Peyer's patch (tissue), 4 donors: ENCODE measurements around the gene DPYD. TPM values are rescaled to one million over a fixed set of nuclear protein-coding genes. Genes with fewer than 3 reads are reported as not detected.
A peak's percentile ranks its signal among the peaks of the same experiment; 100 is the strongest.

Experiments used
- DNase-seq, 3 donors: peaks; one replicate each; pipeline ENCODE4 v3.0.0-alpha.2; 2017 to 2019
- H3K27ac ChIP-seq, 4 donors: fragments of 200-600 bp; sonication (generic); one replicate each; pipeline ENCODE4 v1.5.1; 2016 to 2019
- H3K27me3 ChIP-seq, 2 donors: fragments of 200-600 bp; sonication (generic); one replicate each; pipeline ENCODE4 v1.5.1; 2019
- H3K36me3 ChIP-seq, 3 donors: fragments of 200-600 bp; sonication (generic); one replicate each; pipeline ENCODE4 v1.5.1; 2016 to 2019
- H3K4me1 ChIP-seq, 4 donors: fragments of 200-600 bp; sonication (generic); one replicate each; pipeline ENCODE4 v1.5.1; 2016 to 2019
- H3K4me3 ChIP-seq, 4 donors: fragments of 200-600 bp; sonication (generic); 1 replicate in 3 of 4; 2 replicates in 1 of 4; pipeline ENCODE4 v1.5.1; 2016 to 2019; ENCODE audit warnings: mild to moderate bottlenecking in 1 of 4
- H3K9me3 ChIP-seq, 4 donors: fragments of 200-600 bp; sonication (generic); one replicate each; pipeline ENCODE4 v1.5.1; 2016 to 2019; ENCODE audit warnings: mild to moderate bottlenecking in 1 of 4
- CTCF ChIP-seq, 6 experiments: fragments of 450-650 bp in 4 of 6; fragments of 200-600 bp in 2 of 6; sonication (generic) in 1 of 6; IDR thresholded peaks; one replicate each; pipeline ENCODE4 v1.5.1; 2017 to 2019; ENCODE audit warnings: antibody characterized with exemption in 6 of 6, mild to moderate bottlenecking in 3 of 6, moderate library complexity in 1 of 6
- POLR2A ChIP-seq, 2 donors: fragments of 450-650 bp; IDR thresholded peaks; one replicate each; pipeline ENCODE4 v1.5.1; 2017; ENCODE audit warnings: antibody characterized with exemption in 2 of 2, mild to moderate bottlenecking in 2 of 2, moderate library complexity in 2 of 2
- total RNA-seq, 4 donors: library from RNA; depleted of rRNA; stranded (reverse); fragments of >200 nt; gene quantifications; one replicate each; pipeline ENCODE4 v1.1.0, GENCODE V29; 2016

The DPYD gene
- total RNA-seq, 4 donors from 2014 or later, result 30.8 to 39.7 (median 36.4) TPM

GRCh38 chr1:97784661-97785060 lies 136.2 kb downstream of the DPYD start:
- no peak for DNase-seq
- no peaks in the 10 kb centered on the region for H3K36me3 ChIP-seq

GRCh38 chr1:97783751-97784150 lies 137.1 kb downstream of the DPYD start:
- TF ChIP-seq CTCF (IDR thresholded peaks at IDR 0.05) (no peak), POLR2A (IDR thresholded peaks at IDR 0.05) (no peak)
- H3K4me3 ChIP-seq, result no peak overlapping the region
- H3K9me3 ChIP-seq, result no peaks in the 10 kb centered on the region
- no peaks in the 10 kb centered on the region for H3K4me1 ChIP-seq
- H3K36me3 ChIP-seq, result no peaks in the 10 kb centered on the region
- H3K27me3 ChIP-seq, result no peaks in the 10 kb centered on the region
- H3K27ac ChIP-seq, result no peak overlapping the region
- no peak for DNase-seq

More at GRCh38 chr1:97784661-97785060, 136.2 kb downstream of the DPYD start:
- no peaks in the 10 kb centered on the region for H3K27me3 ChIP-seq
- no peak overlapping the region for H3K4me3 ChIP-seq
- no peaks in the 10 kb centered on the region for H3K9me3 ChIP-seq
- no peak overlapping the region for H3K27ac ChIP-seq
- no peaks in the 10 kb centered on the region for H3K4me1 ChIP-seq
- TF ChIP-seq POLR2A (IDR thresholded peaks at IDR 0.05) (no peak), CTCF (IDR thresholded peaks at IDR 0.05) (no peak)

GRCh38 chr1:97781762-97782337 lies 139.0 kb downstream of the DPYD start:
- Histone ChIP-seq H3K27ac (no peak overlapping the region), H3K27me3 (no peaks in the 10 kb centered on the region), H3K9me3 (no peaks in the 10 kb centered on the region), H3K36me3 (no peaks in the 10 kb centered on the region), H3K4me3 (no peak overlapping the region), H3K4me1 (no peaks in the 10 kb centered on the region)
- DNase-seq, result no peak
- TF ChIP-seq POLR2A (IDR thresholded peaks at IDR 0.05) (no peak), CTCF (IDR thresholded peaks at IDR 0.05) (no peak)

GRCh38 chr1:97780884-97781283 lies 139.9 kb downstream of the DPYD start:
- Histone ChIP-seq H3K27ac (no peak overlapping the region), H3K4me1 (no peaks in the 10 kb centered on the region), H3K9me3 (no peaks in the 10 kb centered on the region), H3K27me3 (no peaks in the 10 kb centered on the region), H3K36me3 (no peaks in the 10 kb centered on the region), H3K4me3 (no peak overlapping the region)
- TF ChIP-seq CTCF (IDR thresholded peaks at IDR 0.05) (no peak), POLR2A (IDR thresholded peaks at IDR 0.05) (no peak)
- DNase-seq, result no peak

- no peaks in the 10 kb centered on the region for H3K36me3 ChIP-seq
- TF ChIP-seq CTCF (IDR thresholded peaks at IDR 0.05) (peak in 2 of 6 experiments; percentile 2 to 23), POLR2A (IDR thresholded peaks at IDR 0.05) (no peak)
- H3K4me3 ChIP-seq, result no peak overlapping the region
- H3K4me1 ChIP-seq, result no peaks in the 10 kb centered on the region
- no peak overlapping the region for H3K27ac ChIP-seq
- no peaks in the 10 kb centered on the region for H3K27me3 ChIP-seq
- no peak for DNase-seq
- no peaks in the 10 kb centered on the region for H3K9me3 ChIP-seq
These were observed 142.1 kb downstream of the DPYD start for GRCh38 chr1:97778718-97779117.

- no peaks in the 10 kb centered on the region for H3K27me3 ChIP-seq
- DNase-seq, result no peak
- no peaks in the 10 kb centered on the region for H3K4me1 ChIP-seq
- H3K27ac ChIP-seq, result no peak overlapping the region
- TF ChIP-seq CTCF (IDR thresholded peaks at IDR 0.05) (no peak), POLR2A (IDR thresholded peaks at IDR 0.05) (no peak)
- no peak overlapping the region for H3K4me3 ChIP-seq
- H3K9me3 ChIP-seq, result no peaks in the 10 kb centered on the region
- no peaks in the 10 kb centered on the region for H3K36me3 ChIP-seq
These were observed 150.5 kb downstream of the DPYD start for GRCh38 chr1:97770376-97770775.
